Liver (tissue), 9 donors: ENCODE results near the gene DNAJB4. TPM values are rescaled to one million over a fixed set of nuclear protein-coding genes. Genes with fewer than 3 reads are reported as not detected.

Experiments used
- DNase-seq: peaks from one replicate; pipeline ENCODE4 v3.0.0-alpha.2; 2017; ENCODE audit warnings: low spot score
- H3K27ac ChIP-seq, 2 donors: one replicate each; pipeline ENCODE4 v1.7.0; 2013; ENCODE audit warnings: inconsistent platforms in 2 of 2, low read length in 2 of 2, control low read depth in 1 of 2, low read depth in 1 of 2, mild to moderate bottlenecking in 1 of 2
- H3K27me3 ChIP-seq, 4 donors: one replicate each; pipeline versions ENCODE4 v1.6.1 to v1.7.0; 2013; ENCODE audit warnings: low read length in 3 of 4, inconsistent platforms in 1 of 4, mild to moderate bottlenecking in 1 of 4, moderate library complexity in 1 of 4; ENCODE audit not compliant: control insufficient read depth in 4 of 4, insufficient read depth in 4 of 4
- H3K36me3 ChIP-seq, 4 donors: one replicate each; pipeline versions ENCODE4 v1.6.1 to v1.7.0; 2013; ENCODE audit warnings: low read length in 3 of 4, mild to moderate bottlenecking in 3 of 4, low read depth in 1 of 4, moderate library complexity in 1 of 4; ENCODE audit not compliant: control insufficient read depth in 4 of 4, insufficient read depth in 3 of 4
- H3K4me1 ChIP-seq, 4 donors: one replicate each; pipeline versions ENCODE4 v1.6.1 to v1.7.0; 2013; ENCODE audit warnings: low read length in 3 of 4, mild to moderate bottlenecking in 3 of 4, moderate library complexity in 1 of 4; ENCODE audit not compliant: control insufficient read depth in 4 of 4, insufficient read depth in 4 of 4
- H3K4me3 ChIP-seq, 3 donors: one replicate each; pipeline versions ENCODE4 v1.6.1 to v1.7.0; 2013; ENCODE audit warnings: low read length in 3 of 3, control low read depth in 1 of 3, low read depth in 1 of 3, mild to moderate bottlenecking in 1 of 3
- H3K9ac ChIP-seq, 2 donors: one replicate each; pipeline ENCODE4 v1.7.0; 2013; ENCODE audit warnings: low read length in 2 of 2, mild to moderate bottlenecking in 2 of 2, moderate library complexity in 2 of 2, control low read depth in 1 of 2, low read depth in 1 of 2
- H3K9me3 ChIP-seq, 4 donors: one replicate each; pipeline versions ENCODE4 v1.6.1 to v1.7.0; 2013; ENCODE audit warnings: low read length in 3 of 4; ENCODE audit not compliant: control insufficient read depth in 4 of 4
- EGR1 ChIP-seq, 2 donors: IDR thresholded peaks; 2 replicates each; pipeline ENCODE4 v1.6.1; 2016 to 2018; ENCODE audit warnings: antibody characterized with exemption in 2 of 2, low read depth in 2 of 2
- FOXA1 ChIP-seq: IDR thresholded peaks from 2 replicates; pipeline ENCODE4 v1.6.1; 2016; ENCODE audit warnings: antibody characterized with exemption
- FOXA2 ChIP-seq: IDR thresholded peaks from 2 replicates; pipeline ENCODE4 v1.6.1; 2016; ENCODE audit warnings: antibody characterized with exemption
- HNF4A ChIP-seq, 2 donors: conservative IDR thresholded peaks; 2 replicates each; pipeline ENCODE4 v1.6.1; 2016; ENCODE audit warnings: antibody characterized with exemption in 2 of 2, mild to moderate bottlenecking in 2 of 2
- HNF4G ChIP-seq: IDR thresholded peaks from 2 replicates; pipeline ENCODE4 v1.6.1; 2016; ENCODE audit warnings: antibody characterized with exemption
- JUND ChIP-seq, 2 donors: IDR thresholded peaks; 2 replicates each; pipeline ENCODE4 v1.6.1; 2016; ENCODE audit warnings: antibody characterized with exemption in 2 of 2
- RXRA ChIP-seq, 2 donors: IDR thresholded peaks; 2 replicates each; pipeline ENCODE4 v1.6.1; 2017 to 2018; ENCODE audit warnings: antibody characterized with exemption in 2 of 2, mild to moderate bottlenecking in 1 of 2
- SP1 ChIP-seq: IDR thresholded peaks from 2 replicates; pipeline ENCODE4 v1.6.1; 2018; ENCODE audit warnings: antibody characterized with exemption, mild to moderate bottlenecking
- TAF1 ChIP-seq: conservative IDR thresholded peaks from 2 replicates; pipeline ENCODE4 v1.6.1; 2016; ENCODE audit warnings: antibody characterized with exemption, mild to moderate bottlenecking
- YY1 ChIP-seq: IDR thresholded peaks from 2 replicates; pipeline ENCODE4 v1.6.1; 2016; ENCODE audit warnings: antibody characterized with exemption, mild to moderate bottlenecking
- WGBS: extraction: QIAGEN DNeasy Blood & Tissue Kit; methylation state at CpG from one replicate; pipeline ENCODE4 v1.1.7; 2013; 5-methylcytosine and 5-hydroxymethylcytosine counted together
- polyA plus RNA-seq, 2 donors: library from polyadenylated mRNA; stranded (reverse) in 1 of 2; unstranded in 1 of 2; fragments of 200-250 nt in 1 of 2; fragments of >200 nt in 1 of 2; fragmentation: Nextera tagmentation in 1 of 2; extraction: Ambion mirVana in 1 of 2; gene quantifications; one replicate each; pipeline versions ENCODE4 v1.2.1 to v1.2.3, GENCODE V29; 2013 to 2015
- total RNA-seq, 2 donors: library from RNA; depleted of rRNA; stranded (reverse); fragments of >200 nt; gene quantifications; one replicate each; pipeline ENCODE4 v1.2.3, GENCODE V29; 2014
- TF ChIP-seq, protein P1 (sequence below): IDR thresholded peaks from 2 replicates; pipeline ENCODE4 v1.6.1; 2016; ENCODE audit warnings: antibody characterized with exemption
- TF ChIP-seq, protein P2 (sequence below): IDR thresholded peaks from 2 replicates; pipeline ENCODE4 v1.6.1; 2016; ENCODE audit warnings: antibody characterized with exemption
- TF ChIP-seq, protein P3 (sequence below): IDR thresholded peaks from 2 replicates; pipeline ENCODE4 v1.6.1; 2016; ENCODE audit warnings: antibody characterized with exemption, mild to moderate bottlenecking
- TF ChIP-seq, protein P4 (sequence below): fragments of 150-350 bp; IDR thresholded peaks from 2 replicates; pipeline ENCODE4 v1.5.1; 2017; ENCODE audit warnings: improper control_type of control experiment, low read depth, low read length; ENCODE audit not compliant: missing input control
- donor health status: healthy.
- donor health status: healthy.
- donor health status: healthy.
- donor health status: healthy.
- donor health status: healthy.

Gene DNAJB4
- total and polyA plus RNA-seq, 4 donors = 5.7 to 21.6 (median 10.0) TPM

DNA sequence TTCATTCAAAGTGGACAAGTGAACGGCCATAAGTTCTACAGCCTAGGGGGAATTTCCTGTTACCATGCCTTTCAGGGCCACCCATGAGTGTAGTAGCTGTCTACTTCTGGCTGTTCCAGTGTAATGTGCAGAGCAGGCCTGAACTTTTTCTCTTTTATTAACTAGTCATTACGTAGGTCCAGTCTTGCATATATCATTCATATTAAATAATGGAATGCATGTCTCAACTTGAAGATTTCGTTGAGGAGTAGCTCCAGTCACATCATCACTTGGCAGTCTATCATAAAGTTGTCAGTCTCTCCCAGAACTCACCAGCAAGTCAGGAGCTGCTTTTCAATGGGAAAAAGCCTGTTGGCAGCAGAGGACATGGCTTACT, 29.0 kb downstream of the DNAJB4 start:
- WGBS = 92% methylated on average over 3 of the region's 3 CpGs
- Histone ChIP-seq H3K27ac (no peak overlapping the region), H3K4me1 (no peaks in the 10 kb centered on the region), H3K27me3 (no peaks in the 10 kb centered on the region), H3K36me3 (no peaks in the 10 kb centered on the region), H3K9ac (no peak overlapping the region), H3K9me3 (no peaks in the 10 kb centered on the region), H3K4me3 (no peak overlapping the region)
- no peak for DNase-seq
- TF ChIP-seq HNF4A (conservative IDR thresholded peaks at IDR 0.05) = no peak
- no peak for TF ChIP-seq TAF1
- TF ChIP-seq EGR1 (IDR thresholded peaks at IDR 0.05; ENCODE audit: low read depth in 2 of 2) = no peak
- TF ChIP-seq FOXA2 = no peak
- TF ChIP-seq SP1 = no peak
- TF ChIP-seq JUND (IDR thresholded peaks at IDR 0.05) = no peak

DNA sequence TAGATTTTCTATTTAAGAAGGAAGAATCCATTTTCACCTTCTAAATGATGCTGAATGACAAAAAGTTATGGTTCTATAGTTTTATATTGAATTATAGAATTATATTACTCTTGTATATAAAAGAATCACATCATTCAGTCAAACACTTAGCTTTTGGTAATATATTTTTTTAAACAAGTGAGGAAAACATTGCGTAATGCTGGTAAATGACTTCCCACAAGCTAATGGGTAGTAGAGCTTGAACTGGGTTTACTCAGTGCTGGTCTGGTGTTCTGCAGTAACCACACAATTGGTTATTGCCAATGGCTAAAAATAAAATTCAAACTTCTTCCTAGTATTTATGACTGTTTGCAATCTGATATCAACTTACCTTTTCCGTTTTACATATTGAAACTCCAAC, 30.4 kb downstream of the DNAJB4 start:
- no peak for DNase-seq
- no peaks in the 10 kb centered on the region for H3K4me1 ChIP-seq
- WGBS = 97% methylated on average over 2 of the region's 2 CpGs
- no peaks in the 10 kb centered on the region for H3K36me3 ChIP-seq
- TF ChIP-seq, protein P1, sequence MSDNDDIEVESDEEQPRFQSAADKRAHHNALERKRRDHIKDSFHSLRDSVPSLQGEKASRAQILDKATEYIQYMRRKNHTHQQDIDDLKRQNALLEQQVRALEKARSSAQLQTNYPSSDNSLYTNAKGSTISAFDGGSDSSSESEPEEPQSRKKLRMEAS = no peak
- no peak for TF ChIP-seq EGR1 (IDR thresholded peaks at IDR 0.05; ENCODE audit: low read depth in 2 of 2)
- TF ChIP-seq, protein P2, sequence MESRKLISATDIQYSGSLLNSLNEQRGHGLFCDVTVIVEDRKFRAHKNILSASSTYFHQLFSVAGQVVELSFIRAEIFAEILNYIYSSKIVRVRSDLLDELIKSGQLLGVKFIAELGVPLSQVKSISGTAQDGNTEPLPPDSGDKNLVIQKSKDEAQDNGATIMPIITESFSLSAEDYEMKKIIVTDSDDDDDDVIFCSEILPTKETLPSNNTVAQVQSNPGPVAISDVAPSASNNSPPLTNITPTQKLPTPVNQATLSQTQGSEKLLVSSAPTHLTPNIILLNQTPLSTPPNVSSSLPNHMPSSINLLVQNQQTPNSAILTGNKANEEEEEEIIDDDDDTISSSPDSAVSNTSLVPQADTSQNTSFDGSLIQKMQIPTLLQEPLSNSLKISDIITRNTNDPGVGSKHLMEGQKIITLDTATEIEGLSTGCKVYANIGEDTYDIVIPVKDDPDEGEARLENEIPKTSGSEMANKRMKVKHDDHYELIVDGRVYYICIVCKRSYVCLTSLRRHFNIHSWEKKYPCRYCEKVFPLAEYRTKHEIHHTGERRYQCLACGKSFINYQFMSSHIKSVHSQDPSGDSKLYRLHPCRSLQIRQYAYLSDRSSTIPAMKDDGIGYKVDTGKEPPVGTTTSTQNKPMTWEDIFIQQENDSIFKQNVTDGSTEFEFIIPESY = no peak
- TF ChIP-seq HNF4A (conservative IDR thresholded peaks at IDR 0.05) = no peak
- no peak for TF ChIP-seq YY1
- TF ChIP-seq, protein P3, sequence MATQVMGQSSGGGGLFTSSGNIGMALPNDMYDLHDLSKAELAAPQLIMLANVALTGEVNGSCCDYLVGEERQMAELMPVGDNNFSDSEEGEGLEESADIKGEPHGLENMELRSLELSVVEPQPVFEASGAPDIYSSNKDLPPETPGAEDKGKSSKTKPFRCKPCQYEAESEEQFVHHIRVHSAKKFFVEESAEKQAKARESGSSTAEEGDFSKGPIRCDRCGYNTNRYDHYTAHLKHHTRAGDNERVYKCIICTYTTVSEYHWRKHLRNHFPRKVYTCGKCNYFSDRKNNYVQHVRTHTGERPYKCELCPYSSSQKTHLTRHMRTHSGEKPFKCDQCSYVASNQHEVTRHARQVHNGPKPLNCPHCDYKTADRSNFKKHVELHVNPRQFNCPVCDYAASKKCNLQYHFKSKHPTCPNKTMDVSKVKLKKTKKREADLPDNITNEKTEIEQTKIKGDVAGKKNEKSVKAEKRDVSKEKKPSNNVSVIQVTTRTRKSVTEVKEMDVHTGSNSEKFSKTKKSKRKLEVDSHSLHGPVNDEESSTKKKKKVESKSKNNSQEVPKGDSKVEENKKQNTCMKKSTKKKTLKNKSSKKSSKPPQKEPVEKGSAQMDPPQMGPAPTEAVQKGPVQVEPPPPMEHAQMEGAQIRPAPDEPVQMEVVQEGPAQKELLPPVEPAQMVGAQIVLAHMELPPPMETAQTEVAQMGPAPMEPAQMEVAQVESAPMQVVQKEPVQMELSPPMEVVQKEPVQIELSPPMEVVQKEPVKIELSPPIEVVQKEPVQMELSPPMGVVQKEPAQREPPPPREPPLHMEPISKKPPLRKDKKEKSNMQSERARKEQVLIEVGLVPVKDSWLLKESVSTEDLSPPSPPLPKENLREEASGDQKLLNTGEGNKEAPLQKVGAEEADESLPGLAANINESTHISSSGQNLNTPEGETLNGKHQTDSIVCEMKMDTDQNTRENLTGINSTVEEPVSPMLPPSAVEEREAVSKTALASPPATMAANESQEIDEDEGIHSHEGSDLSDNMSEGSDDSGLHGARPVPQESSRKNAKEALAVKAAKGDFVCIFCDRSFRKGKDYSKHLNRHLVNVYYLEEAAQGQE = no peak
- TF ChIP-seq, protein P4, sequence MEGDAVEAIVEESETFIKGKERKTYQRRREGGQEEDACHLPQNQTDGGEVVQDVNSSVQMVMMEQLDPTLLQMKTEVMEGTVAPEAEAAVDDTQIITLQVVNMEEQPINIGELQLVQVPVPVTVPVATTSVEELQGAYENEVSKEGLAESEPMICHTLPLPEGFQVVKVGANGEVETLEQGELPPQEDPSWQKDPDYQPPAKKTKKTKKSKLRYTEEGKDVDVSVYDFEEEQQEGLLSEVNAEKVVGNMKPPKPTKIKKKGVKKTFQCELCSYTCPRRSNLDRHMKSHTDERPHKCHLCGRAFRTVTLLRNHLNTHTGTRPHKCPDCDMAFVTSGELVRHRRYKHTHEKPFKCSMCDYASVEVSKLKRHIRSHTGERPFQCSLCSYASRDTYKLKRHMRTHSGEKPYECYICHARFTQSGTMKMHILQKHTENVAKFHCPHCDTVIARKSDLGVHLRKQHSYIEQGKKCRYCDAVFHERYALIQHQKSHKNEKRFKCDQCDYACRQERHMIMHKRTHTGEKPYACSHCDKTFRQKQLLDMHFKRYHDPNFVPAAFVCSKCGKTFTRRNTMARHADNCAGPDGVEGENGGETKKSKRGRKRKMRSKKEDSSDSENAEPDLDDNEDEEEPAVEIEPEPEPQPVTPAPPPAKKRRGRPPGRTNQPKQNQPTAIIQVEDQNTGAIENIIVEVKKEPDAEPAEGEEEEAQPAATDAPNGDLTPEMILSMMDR = no peak
- no peak for TF ChIP-seq SP1
- TF ChIP-seq HNF4G = no peak
- no peak for TF ChIP-seq FOXA1
- no peak for TF ChIP-seq RXRA (IDR thresholded peaks at IDR 0.05)
- H3K4me3 ChIP-seq = no peak overlapping the region
- H3K27me3 ChIP-seq = no peaks in the 10 kb centered on the region
- no peaks in the 10 kb centered on the region for H3K9me3 ChIP-seq
- no peak overlapping the region for H3K27ac ChIP-seq
- no peak overlapping the region for H3K9ac ChIP-seq
